Activated effector memory CD4-positive, alpha-beta T cell treated with anti-CD3 and anti-CD28 coated beads, Interleukin-2, amount 50 U/mL, for 16 hours (primary cell): Measurements from ENCODE around the gene TTC32.
"Not testable (repeated sequence)": the region's sequence is repeated elsewhere in the genome, so short reads cannot be mapped to it uniquely, and the experiment has no call there.

ENCODE experiments used
- DNase-seq: peaks from one replicate; pipeline ENCODE4 v3.0.0-alpha.2; 2020

Gene TTC32

GRCh38 chr2:19898592-19899329 lies 3.0 kb downstream of the TTC32 start:
- DNase-seq = no peak

GRCh38 chr2:19897623-19898245 lies 4.0 kb downstream of the TTC32 start:
- DNase-seq = no peak

DNA sequence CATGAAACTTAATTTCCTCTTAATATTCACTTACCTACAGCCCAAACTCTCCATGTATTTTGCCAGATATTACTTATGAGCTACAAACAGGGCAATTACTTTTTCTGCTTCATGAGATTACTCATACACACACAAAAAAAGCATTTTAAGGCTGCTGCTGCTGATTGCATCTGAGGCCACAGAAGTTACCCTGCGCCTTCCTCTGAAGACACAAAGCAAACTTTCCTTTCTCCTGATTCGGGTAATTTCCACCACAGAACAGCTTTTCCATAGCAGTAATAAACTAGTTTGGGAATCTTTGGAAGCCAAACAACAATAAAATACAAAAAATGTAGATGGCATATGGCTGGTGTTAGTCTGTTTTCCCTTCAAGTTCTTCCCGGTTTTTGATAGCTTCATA lies 6.2 kb downstream of the TTC32 start:
- no peak for DNase-seq

DNA sequence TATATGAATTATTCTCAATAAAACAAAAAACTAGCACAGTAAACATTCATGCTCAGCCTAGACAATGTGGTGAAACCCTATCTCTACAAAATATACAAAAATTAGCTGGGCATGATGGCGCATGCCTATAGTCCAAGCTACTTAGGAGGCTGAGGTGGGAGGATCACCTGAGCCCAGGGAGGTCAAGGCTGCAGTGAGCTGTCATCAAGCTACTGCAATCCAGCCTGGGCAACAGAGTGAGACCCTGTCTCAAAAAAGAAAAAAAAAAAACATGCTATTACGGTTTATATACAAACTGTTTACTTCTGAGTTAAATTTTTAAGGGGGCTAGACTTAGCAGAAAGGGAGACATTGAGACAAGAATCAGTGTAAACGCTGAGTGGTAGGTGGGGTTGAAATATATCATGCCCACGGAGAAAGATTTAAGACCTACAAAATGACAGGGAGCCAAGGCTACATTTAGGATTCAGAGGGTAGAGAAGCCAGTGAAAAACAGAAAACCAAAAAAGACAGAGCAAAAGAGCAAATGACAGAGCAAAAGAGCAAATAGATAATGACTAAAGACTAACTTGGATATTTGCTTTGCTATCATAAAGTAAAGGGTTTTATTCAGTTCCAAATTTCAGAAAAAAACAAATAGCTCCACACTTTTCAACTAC lies 7.5 kb downstream of the TTC32 start:
- no peak for DNase-seq

DNA sequence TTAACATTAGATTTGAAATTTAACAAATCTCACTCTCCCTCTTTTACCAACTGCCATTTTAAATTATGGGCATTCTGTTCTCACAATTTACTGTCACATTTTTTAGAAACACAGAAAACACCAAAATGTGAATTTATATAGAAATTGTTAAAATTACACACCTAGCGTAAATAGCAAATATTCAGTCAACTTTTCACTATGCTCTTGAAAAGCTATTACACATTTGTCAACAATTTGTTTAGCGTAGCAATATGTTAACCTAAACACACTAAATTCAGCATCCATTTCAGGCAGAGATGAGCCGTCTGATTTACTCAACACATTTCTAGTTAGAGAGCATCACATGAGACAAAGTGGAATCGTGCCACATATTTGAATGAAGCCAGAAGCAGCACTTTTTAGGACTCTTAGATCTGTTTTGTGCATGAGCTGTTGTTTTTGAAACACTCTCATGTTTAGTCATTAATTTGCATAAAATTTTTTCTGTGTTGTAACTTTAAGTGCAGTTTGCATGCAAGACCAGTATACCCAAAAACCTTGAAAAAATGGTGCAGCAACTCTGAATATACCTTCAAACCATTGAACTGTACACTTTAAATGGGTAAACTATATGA lies 8.2 kb downstream of the TTC32 start:
- no peak for DNase-seq

- not testable (repeated sequence) for DNase-seq
Observed at GRCh38 chr2:19891971-19892370, 9.8 kb downstream of the TTC32 start.

DNA sequence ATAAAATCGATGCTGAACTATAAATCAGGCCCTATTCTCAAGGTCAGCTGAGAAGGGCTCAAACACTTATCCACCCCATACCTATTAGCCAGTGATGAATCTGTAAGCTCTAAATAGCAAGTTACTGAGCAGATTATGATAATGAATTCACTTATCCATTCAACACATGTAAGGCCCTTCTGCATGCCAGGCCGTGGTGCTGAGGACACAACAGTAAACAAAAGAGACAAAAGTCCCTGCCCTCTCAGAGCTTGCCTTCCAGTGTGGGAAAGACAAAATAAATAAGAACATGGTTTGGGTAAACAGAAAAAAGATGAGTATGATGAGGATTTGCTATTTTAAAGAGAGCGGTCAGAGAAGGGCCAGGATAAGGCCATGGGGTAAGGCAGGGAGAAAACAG lies 11.7 kb downstream of the TTC32 start:
- no peak for DNase-seq

- DNase-seq = no peak
Observed at GRCh38 chr2:19888831-19889230, 13.0 kb downstream of the TTC32 start.

GRCh38 chr2:19887510-19887909 lies 14.3 kb downstream of the TTC32 start:
- DNase-seq = no peak

GRCh38 chr2:19886261-19886660 lies 15.5 kb downstream of the TTC32 start:
- no peak for DNase-seq

GRCh38 chr2:19885791-19886190 lies 16.0 kb downstream of the TTC32 start:
- DNase-seq = no peak

DNA sequence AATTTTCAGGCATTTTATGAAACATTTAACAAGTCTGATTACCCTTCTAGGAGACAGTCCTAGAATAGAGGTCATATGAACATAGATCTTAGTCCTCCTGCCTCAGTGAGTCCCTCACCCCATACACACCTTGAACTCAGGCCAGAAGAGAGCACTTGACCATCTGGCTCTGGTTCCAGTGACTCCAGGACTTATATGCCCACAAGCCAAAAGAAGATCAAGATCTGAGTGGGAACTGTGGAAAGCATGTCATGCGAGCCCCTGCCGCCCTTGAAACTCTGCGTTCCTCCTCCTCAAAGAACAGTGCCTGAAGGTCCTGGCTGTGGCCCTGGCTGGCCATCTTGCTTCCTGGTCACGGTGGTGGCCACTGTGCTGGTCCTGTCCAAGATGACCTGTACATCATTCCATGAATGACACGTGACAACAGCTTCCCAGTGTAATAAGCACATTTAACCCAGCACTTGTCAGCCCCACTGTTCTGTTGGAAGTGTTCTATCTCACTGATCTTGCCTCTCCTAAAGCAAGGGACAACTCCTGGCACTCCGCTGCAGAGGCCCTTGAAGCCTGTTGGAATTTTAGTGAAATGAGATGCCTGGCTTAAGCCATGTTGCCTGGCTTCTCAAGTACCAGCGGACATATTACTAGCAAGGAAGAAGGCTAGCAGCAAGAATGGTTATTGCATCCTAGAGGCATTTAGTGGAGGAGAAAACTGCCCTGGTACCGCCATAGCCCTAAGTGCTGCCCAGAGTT lies 17.6 kb downstream of the TTC32 start:
- DNase-seq = no peak

DNA sequence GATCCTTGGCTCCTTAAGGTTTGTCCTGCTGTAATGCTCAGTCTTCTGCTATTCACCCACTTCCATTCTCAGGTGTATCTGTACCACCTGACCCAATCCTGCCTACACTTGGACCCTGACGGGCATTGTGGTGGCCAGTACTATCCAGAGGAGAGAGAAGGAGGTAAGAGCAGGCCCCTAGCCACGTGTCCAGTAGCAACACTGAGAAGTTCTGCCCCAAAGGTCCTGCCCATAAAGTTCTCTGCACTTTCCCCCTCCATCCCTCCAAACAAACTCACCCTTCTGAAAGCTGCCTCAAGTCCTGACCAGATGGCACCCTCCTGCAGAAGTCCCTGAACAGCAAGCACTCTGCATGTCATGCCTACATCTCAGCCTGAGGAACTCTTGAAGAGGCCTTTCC lies 18.3 kb downstream of the TTC32 start:
- DNase-seq = no peak

- no peak for DNase-seq
Observed at GRCh38 chr2:19882286-19882685, 19.5 kb downstream of the TTC32 start.

- DNase-seq = no peak
Observed at GRCh38 chr2:19881908-19882265, 19.9 kb downstream of the TTC32 start.

DNA sequence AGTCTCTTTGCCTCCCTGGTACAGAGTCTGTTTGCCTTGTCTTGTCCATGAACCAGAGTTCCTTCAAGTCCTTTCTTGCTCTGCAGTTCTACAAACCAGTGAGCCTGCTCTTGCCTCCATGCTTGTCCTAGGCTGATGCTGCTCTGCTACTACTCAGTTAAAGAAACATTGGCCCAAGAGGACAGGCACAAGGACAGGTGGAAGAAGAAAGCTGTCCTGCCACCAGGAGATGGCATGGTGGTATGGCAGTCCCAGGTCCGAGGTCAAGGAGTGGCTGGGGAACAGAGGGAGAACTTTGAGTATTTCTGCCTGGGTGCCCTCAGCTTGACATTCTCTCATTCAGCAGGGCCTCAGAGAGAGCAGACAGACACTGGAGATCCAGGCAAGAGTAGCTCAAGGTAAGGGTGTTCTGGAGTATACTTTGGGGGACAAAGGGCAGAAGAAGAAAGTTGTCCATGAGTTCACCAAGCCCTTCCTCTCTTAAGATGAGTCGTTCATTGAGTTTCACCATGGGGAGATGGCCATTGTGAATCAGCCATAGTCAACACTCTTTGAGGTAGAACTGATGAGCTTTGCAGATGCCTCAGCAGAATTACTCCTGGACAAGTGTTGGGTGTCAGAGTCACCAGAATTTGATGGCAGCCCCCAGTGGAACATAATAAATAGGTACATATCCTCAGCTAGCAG lies 20.4 kb downstream of the TTC32 start:
- no peak for DNase-seq

DNA sequence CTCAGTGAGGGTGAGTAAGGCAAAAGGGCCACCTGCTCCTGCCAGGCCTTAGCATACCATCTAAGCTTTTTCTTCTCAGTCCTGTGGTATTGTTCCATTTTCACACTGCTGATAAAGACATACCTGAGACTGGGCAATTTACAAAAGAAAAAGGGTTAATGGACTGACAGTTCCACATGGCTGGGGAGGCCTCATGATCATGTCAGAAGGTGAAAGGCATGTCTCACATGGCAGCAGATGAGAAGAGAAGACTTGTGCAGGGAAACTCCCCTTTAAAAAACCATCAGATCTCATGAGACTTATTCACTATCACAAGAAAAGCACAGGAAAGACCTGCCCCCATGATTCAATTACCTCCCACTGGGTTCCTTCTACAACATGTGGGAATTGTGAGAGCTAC lies 21.6 kb downstream of the TTC32 start:
- not testable (repeated sequence) for DNase-seq

DNA sequence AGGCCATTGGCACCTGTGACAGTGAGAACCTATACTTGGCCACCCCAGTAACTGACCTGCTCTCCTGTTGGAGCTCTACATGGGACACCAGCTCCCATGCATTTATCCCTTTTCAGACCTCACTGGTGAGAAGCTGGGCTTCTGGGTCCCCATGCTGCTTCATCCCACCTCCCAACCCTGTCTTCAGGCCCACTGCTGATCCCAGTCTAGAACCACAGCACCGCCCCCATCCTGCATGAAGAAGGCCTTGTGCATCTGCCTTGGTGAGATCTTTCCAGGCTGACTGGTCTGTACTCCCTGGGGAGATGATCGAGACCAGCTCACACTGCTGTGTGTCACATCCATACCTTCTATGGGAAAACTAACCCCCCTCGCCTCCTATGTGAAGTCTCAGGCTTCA lies 22.7 kb downstream of the TTC32 start:
- DNase-seq = no peak

DNA sequence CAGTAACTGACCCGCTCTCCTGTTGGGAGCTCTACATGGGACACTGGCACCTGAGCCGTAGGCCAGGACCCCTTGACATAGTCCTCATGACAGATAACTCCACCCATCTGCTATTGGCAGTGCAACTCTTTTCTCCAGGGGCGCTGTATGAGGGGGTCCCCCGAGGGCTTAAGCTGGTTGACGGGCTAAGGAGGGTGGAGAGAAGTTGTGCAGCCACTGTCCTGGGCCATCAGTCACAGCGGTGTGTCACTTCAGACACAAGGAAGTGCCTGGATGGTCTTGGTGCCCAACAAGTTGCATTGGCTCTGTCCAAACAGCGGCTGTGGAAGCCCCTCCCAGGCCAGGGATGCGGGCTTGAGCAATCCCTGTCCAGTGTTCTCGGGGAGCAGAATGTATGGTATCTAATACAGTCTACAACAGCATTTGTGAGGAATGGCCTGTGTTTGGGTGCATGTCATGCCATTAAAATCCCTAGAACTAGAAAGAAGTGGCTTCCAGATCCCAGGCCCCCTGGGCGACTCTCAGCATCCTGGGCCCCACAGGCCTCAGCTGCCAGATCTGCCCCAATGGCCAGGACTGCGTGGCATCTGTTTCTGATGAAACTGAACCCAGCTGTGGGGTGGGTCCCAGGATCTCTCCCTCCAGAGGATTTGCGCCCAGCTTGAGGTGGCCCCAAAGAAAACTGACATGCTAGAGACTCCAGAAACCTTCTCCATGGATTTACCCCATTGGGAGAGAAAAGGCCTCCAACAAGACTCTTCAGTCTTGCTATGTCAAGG lies 23.3 kb downstream of the TTC32 start:
- DNase-seq = peak; percentile 50

- peak; percentile 36 for DNase-seq
Observed at GRCh38 chr2:19876751-19877150, 25.0 kb downstream of the TTC32 start.

- DNase-seq = no peak
Observed at GRCh38 chr2:19875280-19875679, 26.5 kb downstream of the TTC32 start.

DNA sequence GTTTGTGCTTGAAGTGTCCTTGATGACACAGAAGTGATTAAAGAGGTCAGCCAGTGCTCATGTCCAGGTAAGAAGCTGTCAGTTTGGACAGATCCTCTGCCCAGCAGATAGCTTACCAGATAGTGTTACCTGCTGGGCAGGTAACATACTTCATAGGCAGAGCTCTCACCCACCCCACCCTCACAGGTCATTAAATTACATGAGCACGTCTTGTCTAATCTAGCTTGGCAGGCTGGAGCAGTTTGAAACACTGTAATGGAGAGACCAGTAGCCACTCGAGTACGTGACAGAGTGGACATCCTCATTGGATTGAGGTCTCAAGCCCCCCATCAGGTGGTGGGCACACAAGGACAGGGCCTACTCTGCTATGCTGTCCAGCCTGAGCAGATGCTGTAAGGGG lies 27.1 kb downstream of the TTC32 start:
- DNase-seq = peak; percentile 49
